GM20000 (cell line): Measurements from ENCODE around the gene MTHFR.

Source experiments
- DNase-seq: peaks from one replicate; pipeline ENCODE4 v3.0.0; 2012; ENCODE audit warnings: low spot score
- TF ChIP-seq, protein P1 (sequence below): IDR thresholded peaks from 2 replicates; pipeline ENCODE4 v1.5.1; 2012; ENCODE audit warnings: mild to moderate bottlenecking, control low read depth; ENCODE audit errors: extremely low read depth, missing control alignments

Gene MTHFR

DNA sequence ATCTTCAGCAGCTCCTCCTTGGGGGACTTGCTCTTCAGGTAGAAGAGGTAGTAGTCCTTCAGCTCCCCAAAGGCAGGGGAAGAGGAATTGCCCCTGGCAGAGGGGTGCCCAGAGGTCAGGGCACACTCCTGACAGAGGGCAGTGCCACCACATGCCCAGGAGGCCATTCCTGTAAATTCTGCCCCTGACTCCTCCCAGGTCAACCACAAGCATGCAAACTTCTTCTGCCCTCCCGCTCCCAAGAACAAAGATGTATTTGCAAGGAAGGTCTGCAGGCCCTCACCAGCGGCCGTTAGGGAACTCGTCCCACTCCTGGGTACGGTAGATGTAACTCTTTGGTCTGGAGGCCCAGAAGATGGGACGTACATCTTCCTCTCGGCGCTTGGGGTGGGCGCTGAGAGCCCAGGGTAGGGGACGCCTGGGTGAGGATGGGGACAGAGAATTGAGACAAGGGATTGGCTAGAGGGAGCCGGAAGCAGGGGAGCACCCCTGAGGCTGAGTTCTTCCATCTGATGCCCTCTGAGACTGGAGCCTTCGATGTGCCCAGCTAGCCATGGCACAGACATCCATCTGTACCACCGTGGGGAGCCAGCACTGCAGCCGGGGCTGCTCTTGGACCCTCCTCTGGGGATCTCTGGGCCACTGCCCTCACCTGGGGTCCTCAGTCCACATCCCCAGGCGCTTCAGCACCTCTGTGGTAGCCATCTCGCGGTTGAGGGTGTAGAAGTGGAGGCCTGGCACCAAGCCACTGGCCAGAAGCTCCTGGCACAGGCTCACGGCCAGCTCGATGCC lies 11.1 kb downstream of the MTHFR start:
- no peak for DNase-seq
- TF ChIP-seq, protein P1, sequence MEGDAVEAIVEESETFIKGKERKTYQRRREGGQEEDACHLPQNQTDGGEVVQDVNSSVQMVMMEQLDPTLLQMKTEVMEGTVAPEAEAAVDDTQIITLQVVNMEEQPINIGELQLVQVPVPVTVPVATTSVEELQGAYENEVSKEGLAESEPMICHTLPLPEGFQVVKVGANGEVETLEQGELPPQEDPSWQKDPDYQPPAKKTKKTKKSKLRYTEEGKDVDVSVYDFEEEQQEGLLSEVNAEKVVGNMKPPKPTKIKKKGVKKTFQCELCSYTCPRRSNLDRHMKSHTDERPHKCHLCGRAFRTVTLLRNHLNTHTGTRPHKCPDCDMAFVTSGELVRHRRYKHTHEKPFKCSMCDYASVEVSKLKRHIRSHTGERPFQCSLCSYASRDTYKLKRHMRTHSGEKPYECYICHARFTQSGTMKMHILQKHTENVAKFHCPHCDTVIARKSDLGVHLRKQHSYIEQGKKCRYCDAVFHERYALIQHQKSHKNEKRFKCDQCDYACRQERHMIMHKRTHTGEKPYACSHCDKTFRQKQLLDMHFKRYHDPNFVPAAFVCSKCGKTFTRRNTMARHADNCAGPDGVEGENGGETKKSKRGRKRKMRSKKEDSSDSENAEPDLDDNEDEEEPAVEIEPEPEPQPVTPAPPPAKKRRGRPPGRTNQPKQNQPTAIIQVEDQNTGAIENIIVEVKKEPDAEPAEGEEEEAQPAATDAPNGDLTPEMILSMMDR, result no peak

DNA sequence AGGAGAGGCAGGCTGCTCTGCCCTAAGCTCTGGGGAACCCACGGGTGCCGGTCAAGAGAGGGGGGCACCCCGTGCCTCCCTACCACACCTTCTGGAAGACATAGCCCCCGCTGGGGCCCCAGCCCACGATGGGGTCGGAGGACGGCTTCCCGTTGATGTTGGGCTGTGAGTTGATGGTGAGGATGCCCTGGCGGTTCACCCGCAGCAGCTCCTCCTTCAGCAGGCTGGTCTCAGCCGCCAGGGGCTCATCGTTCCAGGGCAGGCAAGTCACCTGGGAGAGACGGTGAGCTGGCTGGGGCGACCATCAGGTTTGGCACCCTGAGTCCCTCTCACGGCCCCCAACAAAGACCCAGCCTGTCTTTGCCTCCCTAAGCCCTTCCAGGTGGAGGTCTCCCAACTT lies 11.9 kb downstream of the MTHFR start:
- DNase-seq, result no peak
- TF ChIP-seq, protein P1, result no peak

DNA sequence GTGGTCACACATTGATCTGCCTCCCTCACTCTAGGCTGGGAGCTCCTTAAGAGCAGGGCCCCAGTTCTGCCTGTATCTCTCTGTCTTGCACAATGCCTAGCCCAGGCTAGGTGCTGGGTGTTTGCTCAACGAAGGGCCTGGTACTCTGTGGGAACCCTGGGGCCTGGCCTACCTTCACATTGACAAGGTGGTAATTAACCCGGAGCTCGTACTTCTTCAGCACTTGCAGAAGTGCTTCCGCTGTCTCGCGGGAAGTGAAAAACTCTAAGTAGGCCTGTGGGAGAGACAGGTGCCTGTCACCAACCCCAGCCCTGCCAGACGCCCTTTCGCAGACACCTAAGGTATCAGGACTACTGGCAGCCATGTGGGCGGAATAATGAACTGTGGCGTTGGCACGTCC lies 13.7 kb downstream of the MTHFR start:
- TF ChIP-seq, protein P1, result no peak
- DNase-seq, result no peak

DNA sequence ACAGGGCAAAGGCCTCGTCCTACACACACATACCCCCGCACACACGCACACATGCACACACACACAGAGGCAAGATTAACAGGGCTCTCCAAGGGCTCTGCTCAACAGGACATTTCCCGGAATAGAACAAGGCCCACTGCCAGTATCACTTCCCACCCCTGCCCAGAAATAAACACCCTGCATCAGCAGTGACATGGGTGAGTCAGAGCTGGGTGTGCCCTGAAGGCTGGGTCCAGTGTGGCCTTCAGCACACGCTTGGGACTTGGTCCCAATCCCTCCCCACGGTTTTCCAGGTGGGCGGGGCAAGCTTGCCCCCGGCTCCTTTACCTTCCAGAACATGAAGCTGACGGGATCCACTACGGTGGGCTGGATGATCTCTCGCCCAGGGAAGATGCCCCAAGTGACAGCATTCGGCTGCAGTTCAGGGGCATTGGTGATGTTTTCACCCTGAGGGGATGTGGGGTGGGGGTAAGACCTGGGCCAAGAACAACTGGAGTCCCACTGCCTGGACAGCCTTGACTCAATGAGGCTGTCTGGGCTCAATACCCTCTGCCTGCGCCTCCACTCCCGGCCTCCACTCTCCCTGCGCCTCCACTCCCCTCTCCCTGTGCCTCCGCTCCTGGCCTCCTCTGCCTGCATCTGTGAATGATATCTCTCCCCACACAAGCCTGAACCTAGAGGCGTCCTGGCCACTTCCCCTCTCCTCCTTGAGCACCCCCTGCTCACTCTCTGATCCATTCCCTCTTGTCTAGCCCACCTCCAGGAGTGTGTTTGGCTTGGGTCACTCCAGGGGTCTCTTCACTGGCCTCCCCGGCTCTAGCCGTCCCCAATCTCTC lies 14.7 kb downstream of the MTHFR start:
- DNase-seq, result no peak
- TF ChIP-seq, protein P1, result no peak

DNA sequence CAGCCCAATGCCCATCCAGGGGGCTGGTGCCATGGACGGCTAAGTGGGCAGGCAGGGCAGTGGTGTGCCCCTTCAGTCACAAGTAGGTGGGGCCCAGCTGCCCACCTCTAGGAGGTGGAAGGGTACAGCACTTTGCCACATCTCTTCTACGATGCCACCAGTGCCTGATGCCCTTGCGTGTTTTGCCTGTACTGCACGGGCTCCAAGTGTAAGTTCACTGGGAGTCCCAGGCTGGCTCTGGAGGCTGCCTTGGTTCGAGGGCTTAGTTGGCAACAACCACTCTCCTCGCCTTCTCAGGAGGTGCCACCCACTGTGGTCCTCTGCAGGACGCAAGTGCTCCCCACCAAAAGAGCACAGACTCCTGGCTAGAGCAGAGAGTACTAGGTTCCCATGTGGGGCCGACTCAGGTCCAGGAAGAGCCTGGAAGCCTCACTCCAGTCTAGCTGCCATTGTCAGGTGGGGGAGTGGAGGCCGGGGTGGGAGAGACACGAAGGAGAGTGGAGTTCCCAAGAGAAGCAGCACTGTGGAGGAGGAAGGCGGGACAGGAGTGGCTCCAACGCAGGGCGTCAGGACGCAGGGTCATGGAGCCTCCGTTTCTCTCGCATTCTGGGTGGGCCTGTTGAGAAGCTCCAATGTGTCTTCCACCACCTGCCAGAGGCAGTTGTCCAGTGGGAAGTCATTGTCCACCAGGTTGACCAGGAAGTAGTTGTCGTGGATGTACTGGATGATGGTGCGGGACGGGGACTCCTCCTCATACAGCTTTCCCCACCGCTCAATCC lies 15.5 kb downstream of the MTHFR start:
- TF ChIP-seq, protein P1, result no peak
- DNase-seq, result no peak

DNA sequence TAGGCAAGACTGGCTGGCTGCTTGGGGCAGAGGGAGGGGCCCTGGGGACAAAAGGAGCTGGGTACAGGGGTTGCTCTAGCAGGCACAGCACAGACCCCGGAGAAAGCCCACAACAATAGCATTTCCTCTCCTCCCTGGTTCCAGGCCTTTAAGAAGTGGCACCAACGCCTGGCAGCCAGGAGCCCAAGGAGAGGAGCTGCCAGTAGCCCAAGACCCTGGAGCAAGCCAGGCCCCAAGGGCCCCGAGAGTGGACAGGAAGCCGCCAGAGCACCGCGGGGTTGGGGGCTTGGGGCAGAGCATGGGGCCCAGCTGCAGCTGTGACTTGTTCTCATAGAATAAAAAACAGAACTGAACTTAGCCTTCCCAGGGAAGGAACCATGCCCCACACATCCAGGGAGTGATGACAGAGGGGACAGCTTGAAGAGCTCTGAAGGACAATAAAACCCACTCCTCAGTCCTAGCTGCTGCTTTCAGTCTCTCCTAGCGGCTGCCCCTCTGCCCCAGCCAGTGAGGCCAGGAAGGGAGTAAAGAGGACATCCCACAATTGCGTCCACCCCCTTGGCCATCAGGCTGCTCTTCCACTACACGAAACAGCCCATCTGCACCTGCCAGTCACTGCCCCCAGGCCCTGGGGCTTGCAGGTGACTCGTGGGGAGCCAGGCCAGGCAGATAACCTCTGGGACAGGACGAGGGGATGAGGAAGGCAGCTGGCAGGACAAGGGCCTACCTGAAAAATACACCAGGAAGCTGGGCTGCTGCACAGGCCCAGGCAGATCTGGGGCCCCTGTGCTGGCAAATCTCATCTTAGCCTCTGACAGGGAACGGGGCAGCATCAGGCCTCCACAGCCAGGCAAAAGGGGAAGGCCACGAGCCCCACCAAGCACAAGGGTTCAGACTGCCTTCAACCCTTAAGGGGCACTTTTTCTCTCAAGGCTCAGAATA lies 16.4 kb downstream of the MTHFR start:
- DNase-seq, result no peak
- TF ChIP-seq, protein P1, result no peak
